ENCODE results near the gene APOBEC2. TPM values are rescaled to one million over a fixed set of nuclear protein-coding genes. Genes with fewer than 3 reads are reported as not detected.
"Not testable (repeated sequence)": the region's sequence is repeated elsewhere in the genome, so short reads cannot be mapped to it uniquely, and the experiment has no call there.

APOBEC2 gene
- polyA plus RNA-seq, 1 donor (not counting 4 experiments of a cell fraction or from before 2014, with no cell fraction given) = 0.05 TPM

DNA sequence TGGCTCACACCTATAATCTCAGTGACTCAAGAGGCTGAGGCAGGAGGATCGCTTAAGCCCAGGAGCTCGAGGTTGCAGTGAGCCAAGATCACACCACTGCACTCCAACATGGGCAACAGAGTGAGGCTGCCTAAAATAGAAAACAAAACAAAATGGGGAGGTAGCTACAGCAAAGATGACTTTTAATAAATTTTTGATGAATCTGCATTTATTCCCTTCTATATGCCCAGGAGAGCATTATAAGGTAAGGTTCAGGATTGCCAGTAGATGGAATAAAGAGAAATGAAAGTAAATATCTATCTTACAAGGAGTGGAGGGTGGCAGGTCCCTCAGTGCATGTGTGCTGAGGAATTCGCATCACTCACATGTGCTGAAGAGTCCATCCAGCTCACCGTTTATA is 38.2 kb upstream of the APOBEC2 start:
- dilution Hi-C loops (cut with MboI; ENCODE audit: extremely low pct_ligation_motif_present, low sequenced_read_pairs) = no loop called here
- no peaks in the 10 kb centered on the region for H3K36me3 ChIP-seq (ENCODE audit: control insufficient read depth in 2 of 2, extremely low read depth in 1 of 2, insufficient read depth in 2 of 2, low read length in 2 of 2)
- FAIRE-seq (no peak), DNase-seq (ENCODE audit: low read depth, low spot score) (no peak)
- no peak overlapping the region for H3K4me3 ChIP-seq (ENCODE audit: control insufficient read depth in 2 of 3, extremely low read depth in 1 of 3, insufficient read depth in 2 of 3, low read depth in 1 of 3, low read length in 3 of 3)
- H3K9me3 ChIP-seq (ENCODE audit: control insufficient read depth, low read depth, low read length) = no peaks in the 10 kb centered on the region
- no peak overlapping the region for H3K4me2 ChIP-seq (ENCODE audit: control insufficient read depth, extremely low read depth, insufficient read depth, low read depth, low read length)
- no peak overlapping the region for H3K27ac ChIP-seq (ENCODE audit: control insufficient read depth, insufficient read depth, low read length)
- no peaks in the 10 kb centered on the region for H3K27me3 ChIP-seq (ENCODE audit: control insufficient read depth, extremely low read depth, insufficient read depth, low read length)
- H3K4me1 ChIP-seq (ENCODE audit: control insufficient read depth, extremely low read depth, insufficient read depth, low read length) = no peaks in the 10 kb centered on the region
- H2AFZ ChIP-seq (ENCODE audit: control insufficient read depth, low read length) = no peak overlapping the region
- TF ChIP-seq EZH2 (IDR thresholded peaks at IDR 0.05; ENCODE audit: low read length) = no peak
- TF ChIP-seq, protein P1, sequence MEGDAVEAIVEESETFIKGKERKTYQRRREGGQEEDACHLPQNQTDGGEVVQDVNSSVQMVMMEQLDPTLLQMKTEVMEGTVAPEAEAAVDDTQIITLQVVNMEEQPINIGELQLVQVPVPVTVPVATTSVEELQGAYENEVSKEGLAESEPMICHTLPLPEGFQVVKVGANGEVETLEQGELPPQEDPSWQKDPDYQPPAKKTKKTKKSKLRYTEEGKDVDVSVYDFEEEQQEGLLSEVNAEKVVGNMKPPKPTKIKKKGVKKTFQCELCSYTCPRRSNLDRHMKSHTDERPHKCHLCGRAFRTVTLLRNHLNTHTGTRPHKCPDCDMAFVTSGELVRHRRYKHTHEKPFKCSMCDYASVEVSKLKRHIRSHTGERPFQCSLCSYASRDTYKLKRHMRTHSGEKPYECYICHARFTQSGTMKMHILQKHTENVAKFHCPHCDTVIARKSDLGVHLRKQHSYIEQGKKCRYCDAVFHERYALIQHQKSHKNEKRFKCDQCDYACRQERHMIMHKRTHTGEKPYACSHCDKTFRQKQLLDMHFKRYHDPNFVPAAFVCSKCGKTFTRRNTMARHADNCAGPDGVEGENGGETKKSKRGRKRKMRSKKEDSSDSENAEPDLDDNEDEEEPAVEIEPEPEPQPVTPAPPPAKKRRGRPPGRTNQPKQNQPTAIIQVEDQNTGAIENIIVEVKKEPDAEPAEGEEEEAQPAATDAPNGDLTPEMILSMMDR (optimal IDR thresholded peaks at IDR 0.05 in 1 of 3, IDR thresholded peaks at IDR 0.05 in 1 of 3, conservative IDR thresholded peaks at IDR 0.05 in 1 of 3; ENCODE audit: extremely low read depth in 1 of 3, insufficient read depth in 2 of 3, low read length in 3 of 3) = no peak
- H3K9me1 ChIP-seq (ENCODE audit: control insufficient read depth, extremely low read depth, insufficient read depth, low read length) = no peaks in the 10 kb centered on the region
- H3K9ac ChIP-seq (ENCODE audit: control insufficient read depth, extremely low read depth, insufficient read depth, low read length) = no peak overlapping the region
- H3K79me2 ChIP-seq (ENCODE audit: control insufficient read depth, insufficient read depth, low read length) = no peaks in the 10 kb centered on the region
- no peaks in the 10 kb centered on the region for H4K20me1 ChIP-seq (ENCODE audit: control insufficient read depth, extremely low read depth, insufficient read depth, low read length)

DNA sequence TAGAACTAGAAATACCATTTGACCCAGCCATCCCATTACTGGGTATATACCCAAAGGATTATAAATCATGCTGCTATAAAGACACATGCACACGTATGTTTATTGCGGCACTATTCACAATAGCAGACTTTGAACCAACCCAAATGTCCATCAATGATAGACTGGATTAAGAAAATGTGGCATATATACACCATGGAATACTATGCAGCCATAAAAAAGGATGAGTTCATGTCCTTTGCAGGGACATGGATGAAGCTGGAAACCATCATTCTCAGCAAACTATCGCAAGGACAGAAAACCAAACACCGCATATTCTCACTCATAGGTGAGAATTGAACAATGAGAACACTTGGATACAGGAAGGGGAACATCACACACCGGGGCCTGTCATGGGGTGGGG is 37.1 kb upstream of the APOBEC2 start:
- H3K4me2 ChIP-seq (ENCODE audit: control insufficient read depth, extremely low read depth, insufficient read depth, low read depth, low read length); H3K27me3 ChIP-seq (ENCODE audit: control insufficient read depth, extremely low read depth, insufficient read depth, low read length); H3K4me1 ChIP-seq (ENCODE audit: control insufficient read depth, extremely low read depth, insufficient read depth, low read length); H3K36me3 ChIP-seq (ENCODE audit: control insufficient read depth in 2 of 2, extremely low read depth in 1 of 2, insufficient read depth in 2 of 2, low read length in 2 of 2); FAIRE-seq; H3K79me2 ChIP-seq (ENCODE audit: control insufficient read depth, insufficient read depth, low read length); H3K9ac ChIP-seq (ENCODE audit: control insufficient read depth, extremely low read depth, insufficient read depth, low read length); H4K20me1 ChIP-seq (ENCODE audit: control insufficient read depth, extremely low read depth, insufficient read depth, low read length); H3K9me1 ChIP-seq (ENCODE audit: control insufficient read depth, extremely low read depth, insufficient read depth, low read length); H3K9me3 ChIP-seq (ENCODE audit: control insufficient read depth, low read depth, low read length); H3K4me3 ChIP-seq (ENCODE audit: control insufficient read depth in 2 of 3, extremely low read depth in 1 of 3, insufficient read depth in 2 of 3, low read depth in 1 of 3, low read length in 3 of 3); H3K27ac ChIP-seq (ENCODE audit: control insufficient read depth, insufficient read depth, low read length); dilution Hi-C loops (cut with MboI; ENCODE audit: extremely low pct_ligation_motif_present, low sequenced_read_pairs); H2AFZ ChIP-seq (ENCODE audit: control insufficient read depth, low read length); DNase-seq (ENCODE audit: low read depth, low spot score): not testable (repeated sequence)

DNA sequence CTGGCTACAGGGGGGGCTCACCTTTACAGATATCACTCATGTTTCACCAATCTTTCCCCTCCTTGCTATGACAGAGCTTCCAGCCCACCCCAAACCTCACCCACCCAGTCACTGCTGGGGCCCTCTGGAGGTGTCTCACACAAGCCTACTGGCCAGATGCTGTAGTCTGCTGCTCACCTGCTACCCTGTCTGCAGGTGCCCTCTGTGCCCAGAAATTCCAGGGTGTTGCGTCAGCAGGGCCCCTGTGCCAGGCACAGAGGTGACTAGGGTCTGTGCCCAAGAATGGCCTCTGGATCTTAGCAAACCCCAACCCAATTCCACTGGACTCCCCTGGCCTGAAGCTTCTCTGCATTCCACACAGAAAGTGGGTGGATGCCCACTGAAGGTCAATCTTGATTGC is 35.3 kb upstream of the APOBEC2 start:
- H3K4me2 ChIP-seq (ENCODE audit: control insufficient read depth, extremely low read depth, insufficient read depth, low read depth, low read length) = no peak overlapping the region
- H3K4me3 ChIP-seq (ENCODE audit: control insufficient read depth in 2 of 3, extremely low read depth in 1 of 3, insufficient read depth in 2 of 3, low read depth in 1 of 3, low read length in 3 of 3) = no peak overlapping the region
- H2AFZ ChIP-seq (ENCODE audit: control insufficient read depth, low read length) = no peak overlapping the region
- dilution Hi-C loops (cut with MboI; ENCODE audit: extremely low pct_ligation_motif_present, low sequenced_read_pairs) = no loop called here
- H3K79me2 ChIP-seq (ENCODE audit: control insufficient read depth, insufficient read depth, low read length) = no peaks in the 10 kb centered on the region
- H3K27ac ChIP-seq (ENCODE audit: control insufficient read depth, insufficient read depth, low read length) = no peak overlapping the region
- peaks cover 14% of the 10 kb centered on the region for H3K4me1 ChIP-seq (ENCODE audit: control insufficient read depth, extremely low read depth, insufficient read depth, low read length)
- no peaks in the 10 kb centered on the region for H3K36me3 ChIP-seq (ENCODE audit: control insufficient read depth in 2 of 2, extremely low read depth in 1 of 2, insufficient read depth in 2 of 2, low read length in 2 of 2)
- peaks cover 2% of the 10 kb centered on the region for H3K9me3 ChIP-seq (ENCODE audit: control insufficient read depth, low read depth, low read length)
- no peaks in the 10 kb centered on the region for H3K9me1 ChIP-seq (ENCODE audit: control insufficient read depth, extremely low read depth, insufficient read depth, low read length)
- TF ChIP-seq, protein P1 (optimal IDR thresholded peaks at IDR 0.05 in 1 of 3, IDR thresholded peaks at IDR 0.05 in 1 of 3, conservative IDR thresholded peaks at IDR 0.05 in 1 of 3; ENCODE audit: extremely low read depth in 1 of 3, insufficient read depth in 2 of 3, low read length in 3 of 3) = no peak
- no peak for TF ChIP-seq EZH2 (IDR thresholded peaks at IDR 0.05; ENCODE audit: low read length)
- no peaks in the 10 kb centered on the region for H4K20me1 ChIP-seq (ENCODE audit: control insufficient read depth, extremely low read depth, insufficient read depth, low read length)
- DNase-seq (ENCODE audit: low read depth, low spot score) = no peak
- no peaks in the 10 kb centered on the region for H3K27me3 ChIP-seq (ENCODE audit: control insufficient read depth, extremely low read depth, insufficient read depth, low read length)
- H3K9ac ChIP-seq (ENCODE audit: control insufficient read depth, extremely low read depth, insufficient read depth, low read length) = no peak overlapping the region
- no peak for FAIRE-seq
